Measurements from ENCODE around the gene MSI2. TPM values are rescaled to one million over a fixed set of nuclear protein-coding genes. Genes with fewer than 3 reads are reported as not detected.

Gene MSI2
- total and polyA plus RNA-seq, 2 donors (not counting 3 experiments of a cell fraction or from before 2014, with no cell fraction given), result 20.9 to 59.3 TPM

DNA sequence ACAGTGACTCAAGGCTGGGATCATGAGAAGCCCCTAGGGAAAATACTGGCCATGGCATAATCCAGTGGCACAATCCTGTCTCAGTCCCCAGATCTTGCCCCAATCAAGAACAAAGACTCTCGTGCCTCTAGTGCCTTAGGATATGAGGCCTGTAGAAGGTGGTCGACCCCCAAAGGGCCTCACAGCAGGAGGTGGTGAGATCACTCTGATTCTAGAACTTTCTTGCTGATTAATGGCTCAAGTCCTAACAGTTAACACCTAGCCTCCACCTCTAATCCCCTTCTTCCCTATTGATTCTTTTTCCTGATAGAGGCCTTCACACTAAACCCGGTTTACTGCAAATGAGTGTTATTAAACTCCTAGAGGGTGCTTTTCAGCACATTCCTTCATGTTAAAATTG lies 312.0 kb downstream of the MSI2 start:
- POLR2A ChIA-PET, result no interaction called here
- no TSS peak for BruUV-seq (replicated peaks)

DNA sequence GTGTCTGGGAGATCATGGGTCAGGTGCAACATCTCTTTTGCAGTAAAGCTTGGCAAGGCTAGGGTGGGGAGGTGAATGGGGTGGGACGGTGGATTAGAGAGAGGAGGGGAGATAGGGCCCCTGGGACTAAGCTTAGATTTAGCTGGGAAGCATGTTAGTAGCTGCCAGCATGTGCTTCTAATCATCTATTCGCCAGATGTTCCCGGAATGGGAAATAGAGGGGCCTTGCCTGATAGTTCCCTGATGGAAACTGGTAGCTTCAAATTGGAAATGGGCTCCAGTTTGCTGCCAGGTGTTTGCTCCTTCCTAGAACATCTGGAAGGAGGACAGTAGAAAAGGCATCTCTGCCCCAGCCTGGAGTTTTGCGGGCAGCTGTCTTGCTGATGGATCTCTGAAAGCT lies 312.7 kb downstream of the MSI2 start:
- dilution Hi-C loops (cut with MboI; ENCODE audit: extremely low pct_ligation_motif_present, low sequenced_read_pairs), result no loop called here
- no peak overlapping the region for H3K27ac ChIP-seq (ENCODE audit: insufficient read depth, low read depth, low read length)
- H3K4me2 ChIP-seq (ENCODE audit: insufficient read depth, low read length), result no peak overlapping the region
- no peak for TF ChIP-seq POLR2AphosphoS5 (IDR thresholded peaks at IDR 0.05; ENCODE audit: insufficient read depth, low read depth, low read length)
- no peak for TF ChIP-seq MYC (IDR thresholded peaks at IDR 0.05; ENCODE audit: low read depth, low read length)
- TF ChIP-seq POLR2A (IDR thresholded peaks at IDR 0.05; ENCODE audit: low read depth, low read length), result no peak
- TF ChIP-seq FOS (IDR thresholded peaks at IDR 0.05; ENCODE audit: borderline replicate concordance, insufficient read depth, low read length), result no peak
- no peak for TF ChIP-seq GATA2 (IDR thresholded peaks at IDR 0.05; ENCODE audit: insufficient read depth, insufficient read length, low read depth, low read length)
- TF ChIP-seq EZH2 (IDR thresholded peaks at IDR 0.05; ENCODE audit: borderline replicate concordance, low read depth, low read length, severe bottlenecking), result no peak
- TF ChIP-seq, protein P1, sequence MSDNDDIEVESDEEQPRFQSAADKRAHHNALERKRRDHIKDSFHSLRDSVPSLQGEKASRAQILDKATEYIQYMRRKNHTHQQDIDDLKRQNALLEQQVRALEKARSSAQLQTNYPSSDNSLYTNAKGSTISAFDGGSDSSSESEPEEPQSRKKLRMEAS (IDR thresholded peaks at IDR 0.05; ENCODE audit: insufficient read depth, insufficient read length), result no peak
- TF ChIP-seq, protein P2, sequence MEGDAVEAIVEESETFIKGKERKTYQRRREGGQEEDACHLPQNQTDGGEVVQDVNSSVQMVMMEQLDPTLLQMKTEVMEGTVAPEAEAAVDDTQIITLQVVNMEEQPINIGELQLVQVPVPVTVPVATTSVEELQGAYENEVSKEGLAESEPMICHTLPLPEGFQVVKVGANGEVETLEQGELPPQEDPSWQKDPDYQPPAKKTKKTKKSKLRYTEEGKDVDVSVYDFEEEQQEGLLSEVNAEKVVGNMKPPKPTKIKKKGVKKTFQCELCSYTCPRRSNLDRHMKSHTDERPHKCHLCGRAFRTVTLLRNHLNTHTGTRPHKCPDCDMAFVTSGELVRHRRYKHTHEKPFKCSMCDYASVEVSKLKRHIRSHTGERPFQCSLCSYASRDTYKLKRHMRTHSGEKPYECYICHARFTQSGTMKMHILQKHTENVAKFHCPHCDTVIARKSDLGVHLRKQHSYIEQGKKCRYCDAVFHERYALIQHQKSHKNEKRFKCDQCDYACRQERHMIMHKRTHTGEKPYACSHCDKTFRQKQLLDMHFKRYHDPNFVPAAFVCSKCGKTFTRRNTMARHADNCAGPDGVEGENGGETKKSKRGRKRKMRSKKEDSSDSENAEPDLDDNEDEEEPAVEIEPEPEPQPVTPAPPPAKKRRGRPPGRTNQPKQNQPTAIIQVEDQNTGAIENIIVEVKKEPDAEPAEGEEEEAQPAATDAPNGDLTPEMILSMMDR (IDR thresholded peaks at IDR 0.05; ENCODE audit: extremely low read depth in 1 of 2, insufficient read depth in 1 of 2, low read depth in 1 of 2, low read length in 2 of 2), result no peak
- TF ChIP-seq JUN (IDR thresholded peaks at IDR 0.05; ENCODE audit: borderline replicate concordance, insufficient read depth, insufficient read length, low read depth), result no peak
- FAIRE-seq (no peak), DNase-seq (ENCODE audit: low read depth, low spot score) (no peak)
- no peaks in the 10 kb centered on the region for H3K9me1 ChIP-seq (replicated peaks; ENCODE audit: control insufficient read depth, extremely low read depth, insufficient read depth, low read length)
- H3K4me3 ChIP-seq (replicated peaks in 1 of 3; ENCODE audit: insufficient read depth in 1 of 3, low read depth in 1 of 3, low read length in 3 of 3), result no peak overlapping the region
- no peaks in the 10 kb centered on the region for H3K36me3 ChIP-seq (ENCODE audit: control insufficient read depth in 2 of 2, extremely low read depth in 1 of 2, insufficient read depth in 2 of 2, low read length in 2 of 2)
- no peak overlapping the region for H3K9ac ChIP-seq (replicated peaks; ENCODE audit: extremely low read depth, insufficient read depth, low read length)
- no peaks in the 10 kb centered on the region for H3K4me1 ChIP-seq (ENCODE audit: control insufficient read depth, extremely low read depth, insufficient read depth, low read length)
- H4K20me1 ChIP-seq (replicated peaks; ENCODE audit: control insufficient read depth, extremely low read depth, insufficient read depth, low read length), result no peaks in the 10 kb centered on the region
- intact Hi-C loops (cut with micrococcal nuclease), result no loop called here
- ChIA-PET CTCF (interaction anchor here (0.8 to 1.7 kb wide), 3 partner anchors 8 to 326 kb away, joined by 3 to 8 read pairs (median 3); no protein-coding TSS in a partner anchor), POLR2A (no interaction called here)
- H3K27me3 ChIP-seq (ENCODE audit: control insufficient read depth in 2 of 2, insufficient read depth in 2 of 2, low read length in 2 of 2), result no peaks in the 10 kb centered on the region
- BruUV-seq (replicated peaks), result no TSS peak
- H3K9me3 ChIP-seq (replicated peaks; ENCODE audit: control insufficient read depth, insufficient read depth, low read length), result no peaks in the 10 kb centered on the region
- H3K79me2 ChIP-seq (ENCODE audit: control insufficient read depth, insufficient read depth, low read length), result no peaks in the 10 kb centered on the region
- no peak overlapping the region for H2AFZ ChIP-seq (ENCODE audit: low read depth, low read length)

More for the DNA sequence above, 312.0 kb downstream of the MSI2 start:
- CTCF ChIA-PET, result interaction anchor here (1.7 kb wide), 1 partner anchor 325 kb away, joined by 8 read pairs; no protein-coding TSS in a partner anchor
- no peak overlapping the region for H3K4me2 ChIP-seq (ENCODE audit: insufficient read depth, low read length)
- no peak overlapping the region for H3K4me3 ChIP-seq (replicated peaks in 1 of 3; ENCODE audit: insufficient read depth in 1 of 3, low read depth in 1 of 3, low read length in 3 of 3)
- dilution Hi-C loops (cut with MboI; ENCODE audit: extremely low pct_ligation_motif_present, low sequenced_read_pairs) (no loop called here), intact Hi-C loops (cut with micrococcal nuclease) (no loop called here)
- no peak for TF ChIP-seq JUN (IDR thresholded peaks at IDR 0.05; ENCODE audit: borderline replicate concordance, insufficient read depth, insufficient read length, low read depth)
- no peaks in the 10 kb centered on the region for H3K79me2 ChIP-seq (ENCODE audit: control insufficient read depth, insufficient read depth, low read length)
- FAIRE-seq (no peak), DNase-seq (ENCODE audit: low read depth, low spot score) (no peak)
- no peak overlapping the region for H3K9ac ChIP-seq (replicated peaks; ENCODE audit: extremely low read depth, insufficient read depth, low read length)
- H3K27me3 ChIP-seq (ENCODE audit: control insufficient read depth in 2 of 2, insufficient read depth in 2 of 2, low read length in 2 of 2), result no peaks in the 10 kb centered on the region
- no peaks in the 10 kb centered on the region for H3K9me1 ChIP-seq (replicated peaks; ENCODE audit: control insufficient read depth, extremely low read depth, insufficient read depth, low read length)
- no peaks in the 10 kb centered on the region for H4K20me1 ChIP-seq (replicated peaks; ENCODE audit: control insufficient read depth, extremely low read depth, insufficient read depth, low read length)
- H3K9me3 ChIP-seq (replicated peaks; ENCODE audit: control insufficient read depth, insufficient read depth, low read length), result no peaks in the 10 kb centered on the region
- H3K4me1 ChIP-seq (ENCODE audit: control insufficient read depth, extremely low read depth, insufficient read depth, low read length), result no peaks in the 10 kb centered on the region
- H2AFZ ChIP-seq (ENCODE audit: low read depth, low read length), result no peak overlapping the region
- H3K27ac ChIP-seq (ENCODE audit: insufficient read depth, low read depth, low read length), result no peak overlapping the region
- H3K36me3 ChIP-seq (ENCODE audit: control insufficient read depth in 2 of 2, extremely low read depth in 1 of 2, insufficient read depth in 2 of 2, low read length in 2 of 2), result no peaks in the 10 kb centered on the region

All from endothelial cell of umbilical vein (primary cell).